BLaER1 treated with 17β-estradiol and CSF1 and Interleukin-3, amounts not matched to agents 10 nM and 100 nM (cell line): ENCODE results near the gene MBNL2.

Experiments used
- H3K27ac ChIP-seq, 11 experiments: shearing (Covaris generic); formaldehyde crosslinking; 2 replicates each; pipeline ENCODE4 v1.8.1; 2022
- H3K27me3 ChIP-seq, 11 experiments: shearing (Covaris generic); formaldehyde crosslinking; 2 replicates each; pipeline ENCODE4 v1.8.1; 2022
- H3K36me3 ChIP-seq, 11 experiments: shearing (Covaris generic); formaldehyde crosslinking; 2 replicates each; pipeline ENCODE4 v1.8.1; 2022
- H3K4me1 ChIP-seq, 10 experiments: shearing (Covaris generic); formaldehyde crosslinking; 2 replicates each; pipeline ENCODE4 v1.8.1; 2022
- H3K4me2 ChIP-seq, 11 experiments: shearing (Covaris generic); formaldehyde crosslinking; 2 replicates each; pipeline ENCODE4 v1.8.1; 2022
- H3K4me3 ChIP-seq, 10 experiments: shearing (Covaris generic); formaldehyde crosslinking; 2 replicates each; pipeline ENCODE4 v1.8.1; 2022
- H3K9ac ChIP-seq, 11 experiments: shearing (Covaris generic); formaldehyde crosslinking; 2 replicates each; pipeline ENCODE4 v1.8.1; 2022
- H3K9me3 ChIP-seq, 11 experiments: shearing (Covaris generic); formaldehyde crosslinking; replicated peaks in 1 of 11; 2 replicates each; pipeline ENCODE4 v1.8.1; 2022
- H4K20me1 ChIP-seq, 11 experiments: shearing (Covaris generic); formaldehyde crosslinking; 2 replicates each; pipeline ENCODE4 v1.8.1; 2022
- Cebpa-rat ChIP-seq, 11 experiments: shearing (Covaris generic); IDR thresholded peaks; 2 replicates each; pipeline ENCODE4 v1.8.1; 2022

The MBNL2 gene

DNA sequence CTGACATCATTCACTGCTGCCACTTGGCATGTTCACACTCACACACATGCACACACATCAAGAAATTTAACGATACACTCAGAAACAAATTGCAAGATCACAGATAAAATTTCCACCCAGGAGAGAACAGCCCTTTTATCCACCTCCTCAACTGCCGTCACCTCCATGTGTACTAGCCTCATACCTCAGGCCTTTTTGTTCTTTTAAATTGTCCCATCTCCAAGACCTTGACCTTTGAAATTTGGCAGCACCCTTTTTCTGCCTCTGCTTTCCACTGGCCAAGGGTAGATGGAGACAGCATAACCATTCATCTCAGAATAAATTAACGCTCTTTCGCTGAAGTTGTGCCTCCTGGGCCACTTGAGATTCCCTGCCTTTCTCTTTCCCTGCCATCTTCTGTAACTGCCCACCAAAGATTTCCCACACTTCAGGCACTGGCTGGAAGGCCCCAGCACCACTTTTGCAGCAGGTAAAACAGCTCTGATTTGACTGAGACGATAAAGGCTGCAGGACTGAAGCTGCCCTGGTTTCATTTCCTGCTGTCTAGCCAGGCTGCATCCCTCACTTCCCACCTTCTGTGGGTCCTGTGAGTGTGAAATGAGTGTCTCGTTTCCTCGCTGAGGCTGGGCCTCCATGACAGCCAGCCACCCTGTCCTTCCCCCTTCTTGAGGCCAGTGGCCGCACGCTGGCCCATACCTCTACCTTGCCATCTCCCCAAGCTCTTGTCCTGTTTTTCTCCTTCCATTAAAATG lies 39.3 kb downstream of the MBNL2 start:
- Histone ChIP-seq H4K20me1 (peaks cover 8 to 100% (median 21%) of the 10 kb centered on the region in 11 experiments; a peak in 14 of 22 replicates), H3K36me3 (peaks cover 0 to 29% (median 12%) of the 10 kb centered on the region in 11 experiments; a peak in 12 of 22 replicates), H3K4me2 (peak overlapping the region; percentile 6 to 64 (median 41); a peak in 20 of 22 replicates), H3K27ac (peak overlapping the region in 1 of 11 experiments; percentile 4; a peak in 1 of 22 replicates), H3K9ac (no peak overlapping the region), H3K4me3 (no peak overlapping the region), H3K27me3 (no peaks in the 10 kb centered on the region), H3K4me1 (peaks cover 26 to 51% (median 43%) of the 10 kb centered on the region in 10 experiments), H3K9me3 (peaks cover 0 to 20% (median 13%) of the 10 kb centered on the region in 11 experiments; a peak in 13 of 22 replicates)
- TF ChIP-seq Cebpa-rat (IDR thresholded peaks at IDR 0.05), result no peak

DNA sequence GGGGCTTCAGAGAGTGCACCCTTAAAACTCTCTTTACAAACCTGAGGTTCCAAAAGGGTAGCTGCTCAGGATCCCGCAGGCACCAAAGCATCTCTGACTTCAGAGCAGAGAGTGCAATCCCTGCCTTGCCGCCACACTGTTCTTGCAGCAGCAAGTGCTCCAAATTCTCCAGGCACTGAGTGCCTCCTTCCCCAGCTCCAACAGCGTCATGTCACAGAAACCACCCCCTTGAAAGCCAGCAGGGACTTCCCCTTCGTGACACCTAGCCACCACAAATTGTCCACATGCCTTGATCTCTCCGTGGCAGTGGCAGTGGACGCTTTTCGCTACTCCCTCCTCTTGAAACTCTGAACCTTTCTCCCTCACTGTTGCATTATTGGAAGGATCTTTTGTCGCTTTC lies 39.9 kb downstream of the MBNL2 start:
- Histone ChIP-seq H3K4me2 (peak overlapping the region in 10 of 11 experiments; percentile 6 to 64 (median 39); a peak in 16 of 22 replicates), H3K4me1 (peaks cover 29 to 51% (median 44%) of the 10 kb centered on the region in 10 experiments), H4K20me1 (peaks cover 8 to 100% (median 21%) of the 10 kb centered on the region in 11 experiments; a peak in 14 of 22 replicates)

DNA sequence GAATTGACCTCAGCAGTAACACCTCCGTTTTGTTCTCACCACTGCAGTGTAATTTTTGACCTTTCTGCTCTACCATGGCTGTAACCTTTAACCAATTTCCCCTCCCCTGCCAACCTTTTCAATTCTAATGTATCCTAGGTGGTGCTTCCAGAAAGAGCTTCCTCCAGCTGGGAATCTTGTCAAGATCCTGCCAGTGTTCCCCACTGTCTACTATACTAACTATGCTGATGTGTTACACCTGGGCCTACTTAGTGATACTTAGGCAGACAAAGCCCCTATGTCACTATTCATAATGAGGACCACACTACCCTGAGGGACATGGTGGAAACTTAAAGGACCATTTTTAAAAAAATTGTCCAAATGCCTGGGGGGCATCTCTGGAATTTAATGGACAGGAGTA lies 41.0 kb downstream of the MBNL2 start:
- Histone ChIP-seq H4K20me1 (peaks cover 8 to 100% (median 21%) of the 10 kb centered on the region in 11 experiments; a peak in 14 of 22 replicates), H3K4me1 (peaks cover 35 to 45% (median 39%) of the 10 kb centered on the region in 10 experiments), H3K36me3 (peaks cover 0 to 25% (median 12%) of the 10 kb centered on the region in 11 experiments; a peak in 12 of 22 replicates), H3K27me3 (no peaks in the 10 kb centered on the region), H3K4me3 (no peak overlapping the region), H3K4me2 (no peak overlapping the region), H3K9ac (no peak overlapping the region), H3K9me3 (0 out of 22 replicates have a peak, but pooled peaks cover 0 to 9% (median 0%) of the 10 kb centered on the region in 11 experiments), H3K27ac (no peak overlapping the region)
- no peak for TF ChIP-seq Cebpa-rat (IDR thresholded peaks at IDR 0.05)

More for the DNA sequence above, 39.9 kb downstream of the MBNL2 start:
- H3K27ac ChIP-seq, result 0 out of 22 replicates have a peak overlapping the region, but pooled peaks of 1 of the 11 experiments have one; percentile 4
- H3K27me3 ChIP-seq, result no peaks in the 10 kb centered on the region
- peaks cover 0 to 14% (median 7%) of the 10 kb centered on the region in 11 experiments; a peak in 8 of 22 replicates for H3K9me3 ChIP-seq
- no peak overlapping the region for H3K9ac ChIP-seq
- H3K4me3 ChIP-seq, result no peak overlapping the region
- H3K36me3 ChIP-seq, result peaks cover 0 to 23% (median 11%) of the 10 kb centered on the region in 11 experiments; a peak in 12 of 22 replicates
- no peak for TF ChIP-seq Cebpa-rat (IDR thresholded peaks at IDR 0.05)

DNA sequence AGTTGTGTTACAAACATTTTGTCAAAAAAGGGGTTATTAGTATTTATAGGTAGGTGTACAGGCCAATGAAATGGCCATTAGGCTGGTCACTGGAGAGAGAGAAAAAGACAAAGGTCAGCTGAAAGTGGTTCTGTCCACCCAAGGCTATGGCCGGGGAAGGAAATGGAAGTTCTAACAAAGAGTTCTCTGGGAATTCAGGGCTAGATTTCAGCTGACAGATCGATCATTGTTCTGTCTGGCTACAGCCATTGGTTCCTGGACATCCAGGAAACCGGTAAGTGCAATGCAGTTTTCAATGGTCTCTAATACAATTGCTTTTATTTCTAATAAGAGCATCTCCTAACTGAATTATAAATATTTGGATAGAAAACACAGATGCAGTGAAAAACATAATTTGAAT lies 42.5 kb downstream of the MBNL2 start:
- peaks cover 8 to 100% (median 26%) of the 10 kb centered on the region in 11 experiments; a peak in 14 of 22 replicates for H4K20me1 ChIP-seq
- no peaks in the 10 kb centered on the region for H3K27me3 ChIP-seq
- no peak overlapping the region for H3K4me3 ChIP-seq
- peaks cover 0 to 35% (median 4%) of the 10 kb centered on the region in 11 experiments; a peak in 11 of 22 replicates for H3K36me3 ChIP-seq
- peaks cover 20 to 42% (median 31%) of the 10 kb centered on the region in 10 experiments for H3K4me1 ChIP-seq
- H3K27ac ChIP-seq, result no peak overlapping the region
- H3K9me3 ChIP-seq, result 0 out of 22 replicates have a peak, but pooled peaks cover 0 to 9% (median 0%) of the 10 kb centered on the region in 11 experiments
- no peak overlapping the region for H3K4me2 ChIP-seq
- no peak for TF ChIP-seq Cebpa-rat (IDR thresholded peaks at IDR 0.05)
- H3K9ac ChIP-seq, result no peak overlapping the region

DNA sequence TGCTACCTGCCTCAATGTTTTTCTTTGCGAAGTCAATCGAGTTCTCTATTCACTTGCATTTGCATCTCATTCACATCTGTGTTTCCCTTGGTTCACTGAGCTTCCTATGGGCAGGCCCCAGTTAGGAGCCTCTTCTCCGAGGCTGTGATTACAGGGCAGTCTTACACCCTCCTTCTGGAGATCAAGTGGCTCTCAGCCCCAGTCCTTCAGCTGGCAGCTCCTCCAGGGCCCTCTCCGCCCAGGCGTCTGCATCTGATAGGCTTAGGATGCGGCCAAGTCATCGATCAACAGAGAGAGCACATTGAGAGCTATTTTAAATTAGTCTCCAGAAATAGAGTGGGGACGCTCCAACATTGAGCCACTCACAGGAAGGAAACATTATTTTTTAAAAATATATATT lies 44.2 kb downstream of the MBNL2 start:
- Histone ChIP-seq H3K36me3 (peaks cover 0 to 41% (median 4%) of the 10 kb centered on the region in 11 experiments; a peak in 11 of 22 replicates), H3K27me3 (no peaks in the 10 kb centered on the region), H3K27ac (no peak overlapping the region), H3K9me3 (0 out of 22 replicates have a peak, but pooled peaks cover 0 to 9% (median 0%) of the 10 kb centered on the region in 11 experiments), H3K4me2 (peak overlapping the region in 5 of 11 experiments; percentile 19 to 44 (median 31); a peak in 5 of 22 replicates), H4K20me1 (peaks cover 2 to 97% (median 15%) of the 10 kb centered on the region in 11 experiments; a peak in 12 of 22 replicates), H3K4me3 (no peak overlapping the region), H3K9ac (no peak overlapping the region), H3K4me1 (peaks cover 8 to 28% (median 19%) of the 10 kb centered on the region in 10 experiments)
- no peak for TF ChIP-seq Cebpa-rat (IDR thresholded peaks at IDR 0.05)

DNA sequence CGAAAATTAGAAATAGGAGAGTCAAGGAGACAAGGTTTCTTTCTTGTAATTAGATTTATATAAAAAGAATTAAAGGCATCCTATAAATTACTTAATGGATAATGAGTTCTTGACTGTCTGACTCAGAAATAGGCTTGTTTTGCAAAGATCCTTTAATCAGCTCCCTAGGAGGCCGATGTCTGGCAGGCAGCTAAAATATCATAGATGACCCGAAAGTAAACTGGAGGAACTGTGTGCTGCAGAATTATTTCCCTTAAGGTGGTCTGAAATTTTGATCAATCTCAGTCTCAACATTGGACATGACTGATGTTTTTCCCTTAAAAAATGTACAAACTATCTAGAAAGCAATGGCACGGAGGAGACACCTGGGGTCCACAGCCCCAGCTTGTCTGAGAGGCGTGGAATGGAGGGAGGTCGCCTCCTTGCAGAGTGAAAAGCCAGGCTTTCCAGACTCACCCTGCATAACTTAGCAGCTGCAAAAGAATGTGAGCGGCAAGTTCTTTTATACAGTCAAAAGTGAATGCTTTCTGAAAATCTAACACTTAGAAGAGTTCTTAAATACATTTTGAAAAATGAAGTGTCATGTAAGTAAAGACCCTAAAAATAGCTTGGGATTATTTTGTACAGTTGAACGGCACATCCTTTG lies 44.8 kb downstream of the MBNL2 start:
- Histone ChIP-seq H3K4me2 (peak overlapping the region in 2 of 11 experiments; percentile 14 to 41; a peak in 1 of 22 replicates), H4K20me1 (peaks cover 0 to 96% (median 12%) of the 10 kb centered on the region in 11 experiments; a peak in 11 of 22 replicates), H3K9me3 (0 out of 22 replicates have a peak, but pooled peaks cover 0 to 9% (median 0%) of the 10 kb centered on the region in 11 experiments), H3K4me1 (peaks cover 2 to 22% (median 13%) of the 10 kb centered on the region in 10 experiments), H3K4me3 (no peak overlapping the region), H3K27ac (no peak overlapping the region), H3K36me3 (peaks cover 0 to 41% (median 4%) of the 10 kb centered on the region in 11 experiments; a peak in 11 of 22 replicates), H3K9ac (no peak overlapping the region), H3K27me3 (no peaks in the 10 kb centered on the region)
- no peak for TF ChIP-seq Cebpa-rat (IDR thresholded peaks at IDR 0.05)

DNA sequence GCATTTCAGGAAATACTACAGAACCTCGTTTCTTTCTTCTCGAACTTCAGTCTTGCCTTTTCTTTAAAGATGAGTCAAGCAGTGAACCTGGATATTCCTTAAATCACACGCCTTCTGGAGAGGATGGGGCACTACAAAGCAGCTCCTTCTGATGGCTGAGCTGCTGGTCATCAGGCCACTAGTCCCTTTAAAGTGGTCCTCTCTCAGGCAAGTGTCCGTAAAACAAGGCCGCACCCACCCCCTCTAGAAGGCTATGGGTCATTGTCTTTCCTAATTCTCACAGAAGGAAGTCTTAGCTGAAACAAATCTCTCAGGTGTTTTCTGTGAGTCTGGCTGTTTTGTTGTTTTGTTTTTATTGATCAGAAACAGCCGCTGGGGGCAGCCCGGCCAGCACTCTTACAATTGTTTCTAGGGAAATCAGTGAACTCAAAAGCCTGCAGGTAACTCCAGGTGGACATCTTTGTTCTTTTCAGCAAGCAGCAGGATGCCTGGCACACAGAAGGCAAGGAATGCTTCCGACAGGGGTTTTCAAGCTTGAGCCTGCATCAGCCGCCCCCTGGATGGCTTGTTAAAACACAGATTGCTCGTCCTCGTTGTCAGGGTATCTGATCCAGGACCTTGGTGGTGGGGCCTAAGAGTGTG lies 45.4 kb downstream of the MBNL2 start:
- no peak overlapping the region for H3K9ac ChIP-seq
- H3K4me2 ChIP-seq, result peak overlapping the region in 7 of 11 experiments; percentile 3 to 51 (median 41); a peak in 9 of 22 replicates
- H3K4me1 ChIP-seq, result peaks cover 0 to 20% (median 9%) of the 10 kb centered on the region in 10 experiments; a peak in 11 of 20 replicates
- peaks cover 0 to 41% (median 4%) of the 10 kb centered on the region in 11 experiments; a peak in 11 of 22 replicates for H3K36me3 ChIP-seq
- H3K27ac ChIP-seq, result no peak overlapping the region
- no peaks in the 10 kb centered on the region for H3K27me3 ChIP-seq
- no peak for TF ChIP-seq Cebpa-rat (IDR thresholded peaks at IDR 0.05)
- no peak overlapping the region for H3K4me3 ChIP-seq
- 0 out of 22 replicates have a peak, but pooled peaks cover 0 to 9% (median 0%) of the 10 kb centered on the region in 11 experiments for H3K9me3 ChIP-seq
- H4K20me1 ChIP-seq, result peaks cover 0 to 94% (median 9%) of the 10 kb centered on the region in 11 experiments; a peak in 9 of 22 replicates

DNA sequence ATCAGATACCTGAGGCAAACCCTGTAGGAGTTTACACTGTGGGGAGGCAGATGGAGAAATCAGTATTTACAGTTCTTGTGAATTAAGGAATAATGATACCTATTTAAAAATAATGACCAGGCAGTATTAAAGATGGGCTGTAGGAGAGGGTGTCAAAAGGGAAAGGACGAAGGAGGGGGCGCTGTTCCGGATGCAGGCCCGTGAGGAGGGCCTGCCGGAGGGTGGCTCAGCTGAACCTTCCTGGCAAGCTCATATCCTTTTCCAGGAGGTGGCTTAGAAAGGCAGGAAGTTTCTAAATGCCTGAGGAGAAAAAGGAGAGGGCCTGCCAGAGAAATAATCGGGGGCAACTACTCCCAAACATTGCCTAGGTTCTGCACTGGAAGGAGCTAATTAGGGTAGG lies 46.6 kb downstream of the MBNL2 start:
- H3K27ac ChIP-seq, result no peak overlapping the region
- no peak overlapping the region for H3K9ac ChIP-seq
- peaks cover 0 to 33% (median 3%) of the 10 kb centered on the region in 11 experiments; a peak in 9 of 22 replicates for H3K36me3 ChIP-seq
- H3K4me2 ChIP-seq, result no peak overlapping the region
- TF ChIP-seq Cebpa-rat (IDR thresholded peaks at IDR 0.05), result no peak
- no peaks in the 10 kb centered on the region for H3K9me3 ChIP-seq
- peaks cover 0 to 20% (median 9%) of the 10 kb centered on the region in 10 experiments; a peak in 11 of 20 replicates for H3K4me1 ChIP-seq
- peaks cover 0 to 94% (median 9%) of the 10 kb centered on the region in 11 experiments; a peak in 9 of 22 replicates for H4K20me1 ChIP-seq
- no peak overlapping the region for H3K4me3 ChIP-seq
- H3K27me3 ChIP-seq, result no peaks in the 10 kb centered on the region
